Lower leg skin (tissue), 3 donors: Measurements from ENCODE around the gene SULT1A2.

Experiments
- POLR2A ChIP-seq, 2 donors: fragments of 450-650 bp; IDR thresholded peaks; one replicate each; pipeline ENCODE4 v1.6.1; 2016 to 2017; ENCODE audit warnings: antibody characterized with exemption in 2 of 2, mild to moderate bottlenecking in 1 of 2, moderate library complexity in 1 of 2
- TF ChIP-seq, protein P1 (sequence below), 3 donors: fragments of 450-650 bp; IDR thresholded peaks; one replicate each; pipeline ENCODE4 v1.5.1; 2016; ENCODE audit warnings: antibody characterized with exemption in 3 of 3, mild to moderate bottlenecking in 3 of 3, moderate library complexity in 2 of 3

DNA sequence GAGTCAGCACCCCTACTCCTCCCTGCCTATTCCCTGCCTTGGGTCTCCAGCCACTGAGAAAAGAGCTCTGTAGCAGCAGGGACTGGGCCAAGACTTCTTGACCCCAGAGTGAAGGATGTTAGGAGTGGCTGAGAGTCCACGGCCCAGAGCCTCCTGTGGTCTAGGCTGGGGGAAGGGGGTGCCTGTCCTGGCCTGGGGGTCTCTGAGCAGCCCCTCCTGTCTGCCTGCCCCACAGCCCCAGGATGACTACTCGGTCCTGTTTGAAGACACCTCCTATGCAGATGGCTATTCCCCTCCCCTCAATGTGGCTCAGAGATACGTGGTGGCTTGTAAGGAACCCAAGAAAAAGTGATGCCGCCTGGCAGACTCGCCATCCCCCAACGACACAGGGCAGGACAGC is 5.5 kb downstream of the SULT1A2 start:
- TF ChIP-seq, protein P1, sequence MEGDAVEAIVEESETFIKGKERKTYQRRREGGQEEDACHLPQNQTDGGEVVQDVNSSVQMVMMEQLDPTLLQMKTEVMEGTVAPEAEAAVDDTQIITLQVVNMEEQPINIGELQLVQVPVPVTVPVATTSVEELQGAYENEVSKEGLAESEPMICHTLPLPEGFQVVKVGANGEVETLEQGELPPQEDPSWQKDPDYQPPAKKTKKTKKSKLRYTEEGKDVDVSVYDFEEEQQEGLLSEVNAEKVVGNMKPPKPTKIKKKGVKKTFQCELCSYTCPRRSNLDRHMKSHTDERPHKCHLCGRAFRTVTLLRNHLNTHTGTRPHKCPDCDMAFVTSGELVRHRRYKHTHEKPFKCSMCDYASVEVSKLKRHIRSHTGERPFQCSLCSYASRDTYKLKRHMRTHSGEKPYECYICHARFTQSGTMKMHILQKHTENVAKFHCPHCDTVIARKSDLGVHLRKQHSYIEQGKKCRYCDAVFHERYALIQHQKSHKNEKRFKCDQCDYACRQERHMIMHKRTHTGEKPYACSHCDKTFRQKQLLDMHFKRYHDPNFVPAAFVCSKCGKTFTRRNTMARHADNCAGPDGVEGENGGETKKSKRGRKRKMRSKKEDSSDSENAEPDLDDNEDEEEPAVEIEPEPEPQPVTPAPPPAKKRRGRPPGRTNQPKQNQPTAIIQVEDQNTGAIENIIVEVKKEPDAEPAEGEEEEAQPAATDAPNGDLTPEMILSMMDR (IDR thresholded peaks at IDR 0.05): no peak
- no peak for TF ChIP-seq POLR2A (IDR thresholded peaks at IDR 0.05)
